ENCODE measurements around the gene ZDHHC11. TPM values are rescaled to one million over a fixed set of nuclear protein-coding genes. Genes with fewer than 3 reads are reported as not detected.
"Not testable (repeated sequence)": the region's sequence is repeated elsewhere in the genome, so short reads cannot be mapped to it uniquely, and the experiment has no call there.

ZDHHC11 gene
- total and polyA plus RNA-seq, 4 donors = 11.7 to 21.6 (median 16.1) TPM

GRCh38 chr5:880816-881550 lies 30.2 kb upstream of the ZDHHC11 start:
- WGBS (ENCODE audit: insufficient coverage) = 96% methylated on average over 35 of the region's 35 CpGs
- Histone ChIP-seq H3K27ac (ENCODE audit: low read depth, low read length) (no peak overlapping the region), H3K9me3 (ENCODE audit: control insufficient read depth, insufficient read depth, low read length) (no peaks in the 10 kb centered on the region), H3K36me3 (ENCODE audit: control insufficient read depth, insufficient read depth, low read length) (peaks cover 78% of the 10 kb centered on the region), H3K4me3 (ENCODE audit: low read depth, low read length) (no peak overlapping the region), H3K4me1 (ENCODE audit: control insufficient read depth, insufficient read depth, low read length) (no peaks in the 10 kb centered on the region), H3K27me3 (ENCODE audit: control insufficient read depth, insufficient read depth, low read length) (no peaks in the 10 kb centered on the region)
- DNase-seq (ENCODE audit: low read depth in 4 of 6, low spot score in 6 of 6) = no peak

- H3K4me3 ChIP-seq (ENCODE audit: low read depth, low read length); H3K4me1 ChIP-seq (ENCODE audit: control insufficient read depth, insufficient read depth, low read length); H3K9me3 ChIP-seq (ENCODE audit: control insufficient read depth, insufficient read depth, low read length); DNase-seq (ENCODE audit: low read depth in 4 of 6, low spot score in 6 of 6); H3K27me3 ChIP-seq (ENCODE audit: control insufficient read depth, insufficient read depth, low read length); H3K27ac ChIP-seq (ENCODE audit: low read depth, low read length): not testable (repeated sequence)
- no CpG with 5 or more reads among the region's 8 CpGs for WGBS (ENCODE audit: insufficient coverage)
- H3K36me3 ChIP-seq (ENCODE audit: control insufficient read depth, insufficient read depth, low read length) = peaks cover 76% of the 10 kb centered on the region
Measured at GRCh38 chr5:878677-879076, 27.9 kb upstream of the ZDHHC11 start.

GRCh38 chr5:878125-878524 lies 27.3 kb upstream of the ZDHHC11 start:
- no peak for DNase-seq (ENCODE audit: low read depth in 4 of 6, low spot score in 6 of 6)
- no peaks in the 10 kb centered on the region for H3K9me3 ChIP-seq (ENCODE audit: control insufficient read depth, insufficient read depth, low read length)
- H3K27me3 ChIP-seq (ENCODE audit: control insufficient read depth, insufficient read depth, low read length) = no peaks in the 10 kb centered on the region
- 96% methylated on average over 13 of the region's 15 CpGs for WGBS (ENCODE audit: insufficient coverage)
- H3K27ac ChIP-seq (ENCODE audit: low read depth, low read length) = no peak overlapping the region
- peaks cover 76% of the 10 kb centered on the region for H3K36me3 ChIP-seq (ENCODE audit: control insufficient read depth, insufficient read depth, low read length)
- H3K4me1 ChIP-seq (ENCODE audit: control insufficient read depth, insufficient read depth, low read length) = no peaks in the 10 kb centered on the region
- no peak overlapping the region for H3K4me3 ChIP-seq (ENCODE audit: low read depth, low read length)

- H3K36me3 ChIP-seq (ENCODE audit: control insufficient read depth, insufficient read depth, low read length) = peaks cover 76% of the 10 kb centered on the region
- no peaks in the 10 kb centered on the region for H3K9me3 ChIP-seq (ENCODE audit: control insufficient read depth, insufficient read depth, low read length)
- no peak overlapping the region for H3K4me3 ChIP-seq (ENCODE audit: low read depth, low read length)
- no peak for DNase-seq (ENCODE audit: low read depth in 4 of 6, low spot score in 6 of 6)
- H3K27me3 ChIP-seq (ENCODE audit: control insufficient read depth, insufficient read depth, low read length) = no peaks in the 10 kb centered on the region
- no peak overlapping the region for H3K27ac ChIP-seq (ENCODE audit: low read depth, low read length)
- H3K4me1 ChIP-seq (ENCODE audit: control insufficient read depth, insufficient read depth, low read length) = no peaks in the 10 kb centered on the region
- 96% methylated on average over 23 of the region's 28 CpGs for WGBS (ENCODE audit: insufficient coverage)
Measured at GRCh38 chr5:876398-877365, 25.9 kb upstream of the ZDHHC11 start.

- Histone ChIP-seq H3K27ac (ENCODE audit: low read depth, low read length) (no peak overlapping the region), H3K36me3 (ENCODE audit: control insufficient read depth, insufficient read depth, low read length) (peaks cover 76% of the 10 kb centered on the region)
Measured at GRCh38 chr5:875931-876330, 25.1 kb upstream of the ZDHHC11 start.

GRCh38 chr5:873328-873727 lies 22.5 kb upstream of the ZDHHC11 start:
- no peak for DNase-seq (ENCODE audit: low read depth in 4 of 6, low spot score in 6 of 6)
- no peaks in the 10 kb centered on the region for H3K27me3 ChIP-seq (ENCODE audit: control insufficient read depth, insufficient read depth, low read length)
- H3K27ac ChIP-seq (ENCODE audit: low read depth, low read length) = no peak overlapping the region
- H3K4me3 ChIP-seq (ENCODE audit: low read depth, low read length) = no peak overlapping the region
- WGBS (ENCODE audit: insufficient coverage) = 87% methylated on average over 8 of the region's 8 CpGs
- no peaks in the 10 kb centered on the region for H3K9me3 ChIP-seq (ENCODE audit: control insufficient read depth, insufficient read depth, low read length)
- H3K4me1 ChIP-seq (ENCODE audit: control insufficient read depth, insufficient read depth, low read length) = no peaks in the 10 kb centered on the region
- H3K36me3 ChIP-seq (ENCODE audit: control insufficient read depth, insufficient read depth, low read length) = peaks cover 93% of the 10 kb centered on the region

More at GRCh38 chr5:875931-876330, 25.1 kb upstream of the ZDHHC11 start:
- WGBS (ENCODE audit: insufficient coverage) = 94% methylated on average over 24 of the region's 24 CpGs
- H3K4me3 ChIP-seq (ENCODE audit: low read depth, low read length) = no peak overlapping the region
- H3K27me3 ChIP-seq (ENCODE audit: control insufficient read depth, insufficient read depth, low read length) = no peaks in the 10 kb centered on the region
- no peak for DNase-seq (ENCODE audit: low read depth in 4 of 6, low spot score in 6 of 6)
- no peaks in the 10 kb centered on the region for H3K4me1 ChIP-seq (ENCODE audit: control insufficient read depth, insufficient read depth, low read length)
- H3K9me3 ChIP-seq (ENCODE audit: control insufficient read depth, insufficient read depth, low read length) = no peaks in the 10 kb centered on the region

- DNase-seq (ENCODE audit: low read depth in 4 of 6, low spot score in 6 of 6) = no peak
- H3K36me3 ChIP-seq (ENCODE audit: control insufficient read depth, insufficient read depth, low read length) = peaks cover 94% of the 10 kb centered on the region
- H3K4me1 ChIP-seq (ENCODE audit: control insufficient read depth, insufficient read depth, low read length) = no peaks in the 10 kb centered on the region
- WGBS (ENCODE audit: insufficient coverage) = 93% methylated on average over 9 of the region's 10 CpGs
- no peaks in the 10 kb centered on the region for H3K9me3 ChIP-seq (ENCODE audit: control insufficient read depth, insufficient read depth, low read length)
- H3K4me3 ChIP-seq (ENCODE audit: low read depth, low read length) = no peak overlapping the region
- H3K27ac ChIP-seq (ENCODE audit: low read depth, low read length) = no peak overlapping the region
- H3K27me3 ChIP-seq (ENCODE audit: control insufficient read depth, insufficient read depth, low read length) = no peaks in the 10 kb centered on the region
Measured at GRCh38 chr5:872301-872700, 21.5 kb upstream of the ZDHHC11 start.

- Histone ChIP-seq H3K9me3 (ENCODE audit: control insufficient read depth, insufficient read depth, low read length) (no peaks in the 10 kb centered on the region), H3K36me3 (ENCODE audit: control insufficient read depth, insufficient read depth, low read length) (peaks cover 95% of the 10 kb centered on the region), H3K4me3 (ENCODE audit: low read depth, low read length) (no peak overlapping the region), H3K27ac (ENCODE audit: low read depth, low read length) (no peak overlapping the region), H3K27me3 (ENCODE audit: control insufficient read depth, insufficient read depth, low read length) (no peaks in the 10 kb centered on the region), H3K4me1 (ENCODE audit: control insufficient read depth, insufficient read depth, low read length) (no peaks in the 10 kb centered on the region)
- DNase-seq (ENCODE audit: low read depth in 4 of 6, low spot score in 6 of 6) = no peak
- 98% methylated on average over 26 of the region's 29 CpGs for WGBS (ENCODE audit: insufficient coverage)
Measured at GRCh38 chr5:871596-872298, 21.0 kb upstream of the ZDHHC11 start.

- H3K4me1 ChIP-seq (ENCODE audit: control insufficient read depth, insufficient read depth, low read length) = no peaks in the 10 kb centered on the region
- H3K27ac ChIP-seq (ENCODE audit: low read depth, low read length) = no peak overlapping the region
- DNase-seq (ENCODE audit: low read depth in 4 of 6, low spot score in 6 of 6) = no peak
- WGBS (ENCODE audit: insufficient coverage) = 100% methylated on average over 5 of the region's 5 CpGs
- H3K36me3 ChIP-seq (ENCODE audit: control insufficient read depth, insufficient read depth, low read length) = peaks cover 93% of the 10 kb centered on the region
- H3K27me3 ChIP-seq (ENCODE audit: control insufficient read depth, insufficient read depth, low read length) = no peaks in the 10 kb centered on the region
- no peak overlapping the region for H3K4me3 ChIP-seq (ENCODE audit: low read depth, low read length)
- no peaks in the 10 kb centered on the region for H3K9me3 ChIP-seq (ENCODE audit: control insufficient read depth, insufficient read depth, low read length)
Measured at GRCh38 chr5:870956-871355, 20.2 kb upstream of the ZDHHC11 start.
